Osteoblast (primary cell): ENCODE data around the gene METTL1. TPM values are rescaled to one million over a fixed set of nuclear protein-coding genes. Genes with fewer than 3 reads are reported as not detected.

Experiments
- DNase-seq: peaks from one replicate; pipeline ENCODE4 v3.0.0; 2011; ENCODE audit warnings: low spot score, mixed read lengths; ENCODE audit not compliant: insufficient read length; ENCODE audit errors: missing footprints
- H2AFZ ChIP-seq: 2 replicates; pipeline ENCODE4 v1.6.0; 2011; ENCODE audit warnings: mild to moderate bottlenecking, low read length
- H3K27ac ChIP-seq: 2 replicates; pipeline ENCODE4 v1.5.1; 2011; ENCODE audit warnings: mild to moderate bottlenecking, low read depth, low read length, moderate library complexity
- H3K27me3 ChIP-seq: 2 replicates; pipeline ENCODE4 v1.6.0; 2012; ENCODE audit warnings: mild to moderate bottlenecking, control low read depth, inconsistent platforms, low read length, moderate library complexity; ENCODE audit not compliant: insufficient read depth
- H3K36me3 ChIP-seq: 2 replicates; pipeline ENCODE4 v1.5.1; 2011; ENCODE audit warnings: mild to moderate bottlenecking, low read length, control low read depth, moderate library complexity; ENCODE audit not compliant: insufficient read depth
- H3K4me1 ChIP-seq: 2 replicates; pipeline ENCODE4 v1.5.1; 2011; ENCODE audit warnings: mild to moderate bottlenecking, low read length, control low read depth, moderate library complexity; ENCODE audit not compliant: insufficient read depth
- H3K4me2 ChIP-seq: 2 replicates; pipeline ENCODE4 v1.6.0; 2011; ENCODE audit warnings: mild to moderate bottlenecking, low read length; ENCODE audit not compliant: insufficient read depth
- H3K4me3 ChIP-seq: fragments of 200-600 bp; sonication (generic); 3 replicates; pipeline ENCODE4 v1.5.1; 2012; ENCODE audit warnings: mild to moderate bottlenecking, low read length, inconsistent platforms; ENCODE audit not compliant: insufficient read depth
- H3K79me2 ChIP-seq: 2 replicates; pipeline ENCODE4 v1.6.0; 2012; ENCODE audit warnings: mild to moderate bottlenecking, low read length, control low read depth, inconsistent platforms; ENCODE audit not compliant: insufficient read depth
- H3K9me3 ChIP-seq: 2 replicates; pipeline ENCODE4 v1.5.1; 2011; ENCODE audit warnings: low read depth, low read length, control low read depth
- H4K20me1 ChIP-seq: 2 replicates; pipeline ENCODE4 v1.6.0; 2012; ENCODE audit warnings: mild to moderate bottlenecking, low read length, control low read depth; ENCODE audit not compliant: insufficient read depth
- total RNA-seq: library from RNA; depleted of rRNA; stranded (reverse); fragments of >200 nt; gene quantifications from 2 replicates; pipeline ENCODE4 v1.2.3, GENCODE V29; 2012
- TF ChIP-seq, protein P1 (sequence below): IDR thresholded peaks from 2 replicates; pipeline ENCODE4 v1.5.1; 2011; ENCODE audit warnings: mild to moderate bottlenecking, low read depth, low read length, moderate library complexity; ENCODE audit errors: extremely low read depth

Gene METTL1
- total RNA-seq, 1 donor: 2.9 TPM

DNA sequence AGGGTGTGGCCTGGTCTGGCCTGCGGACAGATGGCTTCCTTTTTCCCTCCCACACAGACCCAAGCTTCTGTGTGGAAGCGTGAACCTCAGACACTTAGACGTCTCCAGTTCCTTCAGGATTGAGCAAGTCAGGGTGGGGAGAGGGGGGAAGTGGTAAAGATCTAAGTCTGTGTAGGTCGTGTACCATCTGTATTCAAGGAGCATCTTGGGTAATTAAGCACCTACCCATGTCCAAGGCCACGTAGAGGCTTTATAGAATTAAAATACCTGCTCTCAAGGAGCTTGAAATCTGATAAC lies 44.9 kb upstream of the METTL1 start:
- DNase-seq: no peak
- H3K4me1 ChIP-seq: peaks cover 22% of the 10 kb centered on the region
- H3K36me3 ChIP-seq: peaks cover 36% of the 10 kb centered on the region
- H3K27ac ChIP-seq: no peak overlapping the region
- no peaks in the 10 kb centered on the region for H3K9me3 ChIP-seq
- TF ChIP-seq, protein P1, sequence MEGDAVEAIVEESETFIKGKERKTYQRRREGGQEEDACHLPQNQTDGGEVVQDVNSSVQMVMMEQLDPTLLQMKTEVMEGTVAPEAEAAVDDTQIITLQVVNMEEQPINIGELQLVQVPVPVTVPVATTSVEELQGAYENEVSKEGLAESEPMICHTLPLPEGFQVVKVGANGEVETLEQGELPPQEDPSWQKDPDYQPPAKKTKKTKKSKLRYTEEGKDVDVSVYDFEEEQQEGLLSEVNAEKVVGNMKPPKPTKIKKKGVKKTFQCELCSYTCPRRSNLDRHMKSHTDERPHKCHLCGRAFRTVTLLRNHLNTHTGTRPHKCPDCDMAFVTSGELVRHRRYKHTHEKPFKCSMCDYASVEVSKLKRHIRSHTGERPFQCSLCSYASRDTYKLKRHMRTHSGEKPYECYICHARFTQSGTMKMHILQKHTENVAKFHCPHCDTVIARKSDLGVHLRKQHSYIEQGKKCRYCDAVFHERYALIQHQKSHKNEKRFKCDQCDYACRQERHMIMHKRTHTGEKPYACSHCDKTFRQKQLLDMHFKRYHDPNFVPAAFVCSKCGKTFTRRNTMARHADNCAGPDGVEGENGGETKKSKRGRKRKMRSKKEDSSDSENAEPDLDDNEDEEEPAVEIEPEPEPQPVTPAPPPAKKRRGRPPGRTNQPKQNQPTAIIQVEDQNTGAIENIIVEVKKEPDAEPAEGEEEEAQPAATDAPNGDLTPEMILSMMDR: no peak
- peaks cover 28% of the 10 kb centered on the region for H4K20me1 ChIP-seq
- no peak overlapping the region for H2AFZ ChIP-seq
- no peaks in the 10 kb centered on the region for H3K27me3 ChIP-seq
- no peaks in the 10 kb centered on the region for H3K79me2 ChIP-seq
- H3K4me3 ChIP-seq: no peak overlapping the region
- H3K4me2 ChIP-seq: no peak overlapping the region

DNA sequence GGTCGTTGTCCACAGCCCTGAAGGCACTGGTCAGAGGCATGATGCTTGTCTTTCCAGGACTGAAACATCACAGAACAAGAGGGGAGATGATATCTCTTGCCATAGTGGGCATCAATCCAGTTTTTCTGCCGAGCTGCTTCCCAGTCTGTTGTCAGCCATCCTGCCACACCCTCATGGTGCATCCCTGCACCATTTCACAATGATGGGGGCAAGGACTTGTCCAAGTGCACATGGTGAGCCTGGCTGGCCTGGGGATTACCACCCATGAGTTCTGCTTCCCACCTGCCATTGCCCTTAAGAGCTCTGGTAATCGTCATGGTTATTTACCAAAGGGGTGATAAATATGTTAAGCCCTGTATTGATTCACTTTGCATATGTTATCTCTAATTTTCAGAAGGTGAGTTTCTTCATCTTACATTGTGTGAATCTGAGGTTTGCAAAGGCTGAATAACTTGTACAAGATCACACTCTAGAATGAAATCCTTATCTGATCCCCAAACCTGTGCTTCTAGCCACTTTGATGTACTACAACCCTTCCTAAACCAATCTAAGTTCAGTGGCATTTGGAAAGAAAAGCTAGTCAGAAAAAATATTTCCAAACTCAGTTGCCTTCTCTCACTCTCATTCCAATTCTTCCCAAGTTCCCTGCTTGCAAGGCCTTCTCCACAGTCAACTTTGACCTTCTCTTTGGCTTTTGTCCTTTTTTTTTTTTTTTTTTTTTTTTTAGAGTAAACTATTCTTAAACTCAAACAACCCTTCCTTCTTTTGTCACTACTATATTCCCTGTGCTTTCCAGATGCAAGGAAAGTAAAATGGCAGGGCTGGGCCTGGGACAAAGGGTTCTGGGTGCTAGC lies 44.3 kb upstream of the METTL1 start:
- Histone ChIP-seq H3K4me2 (no peak overlapping the region), H3K79me2 (no peaks in the 10 kb centered on the region), H3K27me3 (no peaks in the 10 kb centered on the region), H3K9me3 (no peaks in the 10 kb centered on the region), H3K4me3 (no peak overlapping the region), H3K36me3 (peaks cover 30% of the 10 kb centered on the region), H4K20me1 (peaks cover 22% of the 10 kb centered on the region), H2AFZ (no peak overlapping the region), H3K27ac (no peak overlapping the region), H3K4me1 (peaks cover 22% of the 10 kb centered on the region)
- DNase-seq: no peak
- TF ChIP-seq, protein P1: no peak

DNA sequence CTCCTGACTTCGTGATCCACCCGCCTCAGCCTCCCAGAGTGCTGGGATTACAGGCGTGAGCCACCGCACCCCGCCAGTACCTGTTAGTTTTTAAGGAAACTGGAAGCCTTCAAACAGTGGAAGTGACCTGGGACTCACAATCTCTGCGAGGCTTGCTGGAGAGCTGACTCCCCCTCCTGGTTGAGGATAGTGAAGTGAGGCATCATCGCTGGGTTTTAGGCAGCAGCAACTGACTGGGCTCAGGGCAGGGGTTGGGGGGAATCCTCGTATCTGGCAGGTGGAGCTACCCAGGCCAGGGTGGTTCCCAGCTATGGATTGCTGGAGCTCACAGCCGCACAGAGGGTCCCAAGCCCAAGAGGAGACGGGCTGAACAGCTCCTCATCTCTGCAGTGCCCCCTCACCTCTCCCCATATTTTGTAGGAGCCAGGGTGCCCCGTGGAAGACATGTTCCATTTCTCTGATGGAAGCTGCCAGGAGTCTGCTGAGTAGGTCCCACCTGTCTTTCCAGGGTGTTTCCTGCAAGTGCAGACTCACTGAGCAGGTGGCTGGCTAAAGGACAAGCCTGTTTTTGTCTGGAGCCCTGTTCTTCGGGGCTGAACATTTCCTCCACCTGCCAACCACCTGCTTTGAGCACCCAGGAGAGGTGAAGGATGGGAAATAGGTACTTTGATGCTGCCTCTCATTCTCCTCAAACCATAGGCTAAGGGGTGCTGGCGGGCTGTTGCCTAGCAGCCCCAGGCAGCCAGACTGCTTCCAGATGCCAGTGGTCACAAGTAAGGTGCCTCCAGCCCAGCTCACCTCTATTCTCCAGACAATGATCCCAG lies 43.5 kb upstream of the METTL1 start:
- peaks cover 22% of the 10 kb centered on the region for H3K4me1 ChIP-seq
- no peak overlapping the region for H2AFZ ChIP-seq
- H3K79me2 ChIP-seq: no peaks in the 10 kb centered on the region
- no peaks in the 10 kb centered on the region for H3K9me3 ChIP-seq
- no peak overlapping the region for H3K27ac ChIP-seq
- peaks cover 21% of the 10 kb centered on the region for H4K20me1 ChIP-seq
- TF ChIP-seq, protein P1: peak; percentile 26
- no peak overlapping the region for H3K4me2 ChIP-seq
- H3K36me3 ChIP-seq: peaks cover 22% of the 10 kb centered on the region
- DNase-seq: no peak
- H3K4me3 ChIP-seq: no peak overlapping the region
- no peaks in the 10 kb centered on the region for H3K27me3 ChIP-seq
